Thoracic aorta (tissue), 2 donors: Measurements from ENCODE around the gene MYH15. TPM values are rescaled to one million over a fixed set of nuclear protein-coding genes. Genes with fewer than 3 reads are reported as not detected.

Experiments used
- ATAC-seq: fragments of 150-250 bp; one replicate; pipeline ENCODE4 v1.8.0; 2017; ENCODE audit warnings: low read depth; ENCODE audit not compliant: insufficient number of reproducible peaks, low FRiP score
- DNase-seq: peaks from one replicate; pipeline ENCODE4 v3.0.0-alpha.2; 2020; ENCODE audit warnings: low spot score
- H3K27ac ChIP-seq, 2 donors: fragments of 200-600 bp; sonication (generic); 1 replicate in 1 of 2; 2 replicates in 1 of 2; pipeline ENCODE4 v1.5.1; 2016; ENCODE audit warnings: mild to moderate bottlenecking in 2 of 2, moderate library complexity in 2 of 2
- H3K27me3 ChIP-seq: fragments of 200-600 bp; sonication (generic); replicated peaks from 2 replicates; pipeline ENCODE4 v1.6.0; 2016; ENCODE audit warnings: mild to moderate bottlenecking; ENCODE audit not compliant: insufficient read depth
- H3K36me3 ChIP-seq: fragments of 200-600 bp; sonication (generic); one replicate; pipeline ENCODE4 v1.5.1; 2016
- H3K4me1 ChIP-seq, 2 donors: fragments of 200-600 bp; sonication (generic); 1 replicate in 1 of 2; 2 replicates in 1 of 2; pipeline versions ENCODE4 v1.5.1 to v1.6.0; 2016; ENCODE audit warnings: low read depth in 2 of 2, mild to moderate bottlenecking in 1 of 2; ENCODE audit not compliant: control insufficient read depth in 1 of 2
- H3K4me3 ChIP-seq: fragments of 200-600 bp; sonication (generic); 2 replicates; pipeline ENCODE4 v1.5.1; 2016; ENCODE audit warnings: mild to moderate bottlenecking
- H3K9me3 ChIP-seq: fragments of 200-600 bp; sonication (generic); 2 replicates; pipeline ENCODE4 v1.5.1; 2016
- total RNA-seq, 2 donors: library from RNA; depleted of rRNA; stranded (reverse); fragments of >200 nt; gene quantifications; one replicate each; pipeline versions ENCODE4 v1.1.0 to v1.2.3, GENCODE V29; 2016
- TF ChIP-seq, protein P1 (sequence below): fragments of 200-600 bp; sonication (generic); IDR thresholded peaks from one replicate; pipeline ENCODE4 v1.5.1; 2019; ENCODE audit warnings: antibody characterized with exemption

MYH15 gene
- total RNA-seq, 2 donors from 2014 or later, result 0.14 TPM; not detected in 1

GRCh38 chr3:108406661-108407206, 103.7 kb downstream of the MYH15 start:
- no peaks in the 10 kb centered on the region for H3K27me3 ChIP-seq
- no peaks in the 10 kb centered on the region for H3K36me3 ChIP-seq
- TF ChIP-seq, protein P1, sequence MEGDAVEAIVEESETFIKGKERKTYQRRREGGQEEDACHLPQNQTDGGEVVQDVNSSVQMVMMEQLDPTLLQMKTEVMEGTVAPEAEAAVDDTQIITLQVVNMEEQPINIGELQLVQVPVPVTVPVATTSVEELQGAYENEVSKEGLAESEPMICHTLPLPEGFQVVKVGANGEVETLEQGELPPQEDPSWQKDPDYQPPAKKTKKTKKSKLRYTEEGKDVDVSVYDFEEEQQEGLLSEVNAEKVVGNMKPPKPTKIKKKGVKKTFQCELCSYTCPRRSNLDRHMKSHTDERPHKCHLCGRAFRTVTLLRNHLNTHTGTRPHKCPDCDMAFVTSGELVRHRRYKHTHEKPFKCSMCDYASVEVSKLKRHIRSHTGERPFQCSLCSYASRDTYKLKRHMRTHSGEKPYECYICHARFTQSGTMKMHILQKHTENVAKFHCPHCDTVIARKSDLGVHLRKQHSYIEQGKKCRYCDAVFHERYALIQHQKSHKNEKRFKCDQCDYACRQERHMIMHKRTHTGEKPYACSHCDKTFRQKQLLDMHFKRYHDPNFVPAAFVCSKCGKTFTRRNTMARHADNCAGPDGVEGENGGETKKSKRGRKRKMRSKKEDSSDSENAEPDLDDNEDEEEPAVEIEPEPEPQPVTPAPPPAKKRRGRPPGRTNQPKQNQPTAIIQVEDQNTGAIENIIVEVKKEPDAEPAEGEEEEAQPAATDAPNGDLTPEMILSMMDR, result peak; percentile 68
- no peak overlapping the region for H3K4me3 ChIP-seq
- no peaks in the 10 kb centered on the region for H3K4me1 ChIP-seq
- no peak for ATAC-seq
- no peak overlapping the region for H3K27ac ChIP-seq
- H3K9me3 ChIP-seq, result no peaks in the 10 kb centered on the region
- DNase-seq, result no peak

GRCh38 chr3:108406063-108406660, 104.2 kb downstream of the MYH15 start:
- H3K27me3 ChIP-seq, result no peaks in the 10 kb centered on the region
- no peak overlapping the region for H3K4me3 ChIP-seq
- H3K4me1 ChIP-seq, result no peaks in the 10 kb centered on the region
- H3K36me3 ChIP-seq, result no peaks in the 10 kb centered on the region
- TF ChIP-seq, protein P1, result no peak
- no peaks in the 10 kb centered on the region for H3K9me3 ChIP-seq
- DNase-seq, result no peak
- no peak overlapping the region for H3K27ac ChIP-seq
- no peak for ATAC-seq

GRCh38 chr3:108404368-108404767, 106.0 kb downstream of the MYH15 start:
- TF ChIP-seq, protein P1, result no peak
- no peak overlapping the region for H3K4me3 ChIP-seq
- DNase-seq, result no peak
- ATAC-seq, result no peak
- H3K4me1 ChIP-seq, result no peaks in the 10 kb centered on the region
- H3K9me3 ChIP-seq, result no peaks in the 10 kb centered on the region
- no peaks in the 10 kb centered on the region for H3K27me3 ChIP-seq
- no peak overlapping the region for H3K27ac ChIP-seq
- no peaks in the 10 kb centered on the region for H3K36me3 ChIP-seq

DNA sequence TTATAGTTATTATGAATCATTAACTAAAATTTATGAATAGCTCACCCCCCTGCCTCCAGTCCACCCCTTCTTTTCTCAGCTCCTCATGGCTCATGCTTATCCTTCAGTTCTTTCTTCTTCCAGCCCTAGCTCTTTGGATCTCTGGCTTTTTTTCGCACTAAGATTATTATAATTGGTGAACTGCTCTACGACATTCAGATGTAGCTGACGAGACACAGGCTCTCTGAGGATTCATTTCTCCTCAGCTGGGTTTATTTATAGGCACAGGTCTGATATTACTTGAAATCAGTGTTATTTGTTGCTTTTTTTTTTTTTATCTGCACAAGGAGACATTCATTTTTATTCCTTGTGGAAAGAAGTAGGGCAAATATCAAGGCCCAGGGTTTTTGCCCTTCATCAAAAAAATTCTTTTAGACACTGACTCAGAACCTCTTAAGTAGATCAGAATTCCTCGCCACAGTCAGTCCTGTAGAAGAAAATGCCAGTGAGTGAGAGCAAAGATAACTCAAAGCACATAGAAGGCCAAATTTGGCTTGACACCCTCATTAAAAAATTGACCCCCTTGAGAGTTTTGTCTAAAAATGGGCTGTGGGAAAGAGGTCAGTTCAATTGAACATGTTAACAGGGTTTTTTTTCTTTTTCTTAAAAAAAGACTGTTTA, 106.6 kb downstream of the MYH15 start:
- Histone ChIP-seq H3K4me1 (no peaks in the 10 kb centered on the region), H3K4me3 (no peak overlapping the region), H3K36me3 (no peaks in the 10 kb centered on the region), H3K9me3 (no peaks in the 10 kb centered on the region), H3K27me3 (no peaks in the 10 kb centered on the region), H3K27ac (no peak overlapping the region)
- DNase-seq (no peak), ATAC-seq (no peak)
- TF ChIP-seq, protein P1, result no peak

- TF ChIP-seq, protein P1, result no peak
- Histone ChIP-seq H3K27ac (no peak overlapping the region), H3K9me3 (no peaks in the 10 kb centered on the region), H3K27me3 (no peaks in the 10 kb centered on the region), H3K4me3 (no peak overlapping the region), H3K36me3 (no peaks in the 10 kb centered on the region), H3K4me1 (no peaks in the 10 kb centered on the region)
- ATAC-seq (no peak), DNase-seq (no peak)
Observed at GRCh38 chr3:108403198-108403597, 107.2 kb downstream of the MYH15 start.
